PFSK-1 (cell line): ENCODE data around the gene BFSP2.

ENCODE experiments used
- FOXP2 ChIP-seq: optimal IDR thresholded peaks from 2 replicates; pipeline ENCODE3; 2011; ENCODE audit warnings: borderline replicate concordance, control low read depth, inconsistent platforms; ENCODE audit not compliant: insufficient read depth; ENCODE audit errors: extremely low read length, extremely low read depth
- POLR2AphosphoS5 ChIP-seq: IDR thresholded peaks from 2 replicates; pipeline ENCODE4 v1.6.1; 2012; ENCODE audit warnings: low read depth, mild to moderate bottlenecking, control low read depth, low read length, moderate library complexity
- TAF1 ChIP-seq: IDR thresholded peaks from 2 replicates; pipeline ENCODE4 v1.6.1; 2012; ENCODE audit warnings: low read length, control low read depth, borderline replicate concordance; ENCODE audit not compliant: insufficient read depth
- TF ChIP-seq, protein P1 (sequence below), 2 experiments: IDR thresholded peaks; 2 replicates each; pipeline versions ENCODE4 v1.6.1 to v1.8.0; 2011 to 2012; ENCODE audit warnings: low read depth in 2 of 2, low read length in 2 of 2, control low read depth in 1 of 2, inconsistent platforms in 1 of 2, mild to moderate bottlenecking in 1 of 2, moderate library complexity in 1 of 2; ENCODE audit not compliant: insufficient read depth in 1 of 2

DNA sequence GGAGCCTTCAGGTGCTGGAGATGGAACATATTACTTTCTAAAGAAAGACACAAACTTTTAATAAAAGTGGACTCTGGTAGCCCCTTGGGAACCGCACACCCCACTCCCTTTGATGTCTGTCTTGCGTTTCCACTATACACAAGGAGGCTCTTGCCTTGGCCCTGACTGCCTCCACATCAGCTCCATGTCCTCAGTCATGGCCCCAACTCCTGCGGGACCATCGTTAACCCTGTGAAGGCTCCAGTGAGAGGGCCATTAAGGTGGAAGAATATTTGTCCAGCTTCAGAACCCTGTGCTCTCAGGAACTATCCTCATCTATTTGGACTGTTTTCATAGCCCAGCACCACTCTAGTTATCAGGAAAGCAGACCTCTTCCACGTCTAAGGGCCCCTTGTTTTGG, 16.1 kb upstream of the BFSP2 start:
- TF ChIP-seq, protein P1, sequence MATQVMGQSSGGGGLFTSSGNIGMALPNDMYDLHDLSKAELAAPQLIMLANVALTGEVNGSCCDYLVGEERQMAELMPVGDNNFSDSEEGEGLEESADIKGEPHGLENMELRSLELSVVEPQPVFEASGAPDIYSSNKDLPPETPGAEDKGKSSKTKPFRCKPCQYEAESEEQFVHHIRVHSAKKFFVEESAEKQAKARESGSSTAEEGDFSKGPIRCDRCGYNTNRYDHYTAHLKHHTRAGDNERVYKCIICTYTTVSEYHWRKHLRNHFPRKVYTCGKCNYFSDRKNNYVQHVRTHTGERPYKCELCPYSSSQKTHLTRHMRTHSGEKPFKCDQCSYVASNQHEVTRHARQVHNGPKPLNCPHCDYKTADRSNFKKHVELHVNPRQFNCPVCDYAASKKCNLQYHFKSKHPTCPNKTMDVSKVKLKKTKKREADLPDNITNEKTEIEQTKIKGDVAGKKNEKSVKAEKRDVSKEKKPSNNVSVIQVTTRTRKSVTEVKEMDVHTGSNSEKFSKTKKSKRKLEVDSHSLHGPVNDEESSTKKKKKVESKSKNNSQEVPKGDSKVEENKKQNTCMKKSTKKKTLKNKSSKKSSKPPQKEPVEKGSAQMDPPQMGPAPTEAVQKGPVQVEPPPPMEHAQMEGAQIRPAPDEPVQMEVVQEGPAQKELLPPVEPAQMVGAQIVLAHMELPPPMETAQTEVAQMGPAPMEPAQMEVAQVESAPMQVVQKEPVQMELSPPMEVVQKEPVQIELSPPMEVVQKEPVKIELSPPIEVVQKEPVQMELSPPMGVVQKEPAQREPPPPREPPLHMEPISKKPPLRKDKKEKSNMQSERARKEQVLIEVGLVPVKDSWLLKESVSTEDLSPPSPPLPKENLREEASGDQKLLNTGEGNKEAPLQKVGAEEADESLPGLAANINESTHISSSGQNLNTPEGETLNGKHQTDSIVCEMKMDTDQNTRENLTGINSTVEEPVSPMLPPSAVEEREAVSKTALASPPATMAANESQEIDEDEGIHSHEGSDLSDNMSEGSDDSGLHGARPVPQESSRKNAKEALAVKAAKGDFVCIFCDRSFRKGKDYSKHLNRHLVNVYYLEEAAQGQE (IDR thresholded peaks at IDR 0.05; ENCODE audit: insufficient read depth in 1 of 2, low read depth in 2 of 2, low read length in 2 of 2) = no peak
- TF ChIP-seq POLR2AphosphoS5 (no peak), TAF1 (no peak), FOXP2 (no peak)
